Mammary epithelial cell (primary cell): ENCODE measurements around the gene GARIN5A.

Experiments
- CTCF ChIP-seq, 2 donors: IDR thresholded peaks in 1 of 2; conservative IDR thresholded peaks in 1 of 2; 2 replicates each; pipeline ENCODE4 v1.5.1; 2011 to 2012; ENCODE audit warnings: inconsistent platforms in 2 of 2, low read length in 2 of 2, mild to moderate bottlenecking in 2 of 2, control low read depth in 1 of 2, low read depth in 1 of 2; ENCODE audit not compliant: insufficient read depth in 1 of 2; ENCODE audit errors: extremely low read depth in 1 of 2
- EZH2 ChIP-seq: IDR thresholded peaks from 2 replicates; pipeline ENCODE4 v1.6.1; 2012; ENCODE audit warnings: low read length, inconsistent platforms, borderline replicate concordance

DNA sequence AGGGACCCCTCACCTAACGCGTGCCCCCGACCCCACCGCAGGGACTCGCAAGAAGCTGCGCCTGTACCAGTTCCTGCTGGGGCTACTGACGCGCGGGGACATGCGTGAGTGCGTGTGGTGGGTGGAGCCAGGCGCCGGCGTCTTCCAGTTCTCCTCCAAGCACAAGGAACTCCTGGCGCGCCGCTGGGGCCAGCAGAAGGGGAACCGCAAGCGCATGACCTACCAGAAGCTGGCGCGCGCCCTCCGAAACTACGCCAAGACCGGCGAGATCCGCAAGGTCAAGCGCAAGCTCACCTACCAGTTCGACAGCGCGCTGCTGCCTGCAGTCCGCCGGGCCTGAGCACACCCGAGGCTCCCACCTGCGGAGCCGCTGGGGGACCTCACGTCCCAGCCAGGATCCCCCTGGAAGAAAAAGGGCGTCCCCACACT lies 48.6 kb downstream of the GARIN5A start:
- no peak for TF ChIP-seq CTCF (conservative IDR thresholded peaks at IDR 0.05 in 1 of 2, IDR thresholded peaks at IDR 0.05 in 1 of 2; ENCODE audit: extremely low read depth in 1 of 2, insufficient read depth in 1 of 2, low read depth in 1 of 2, low read length in 2 of 2)
- no peak for TF ChIP-seq EZH2
